Measurements from ENCODE around the gene JADE3.

- TF ChIP-seq CTCF (IDR thresholded peaks at IDR 0.05; ENCODE audit: insufficient read depth, low read length) (no peak), POLR2AphosphoS5 (IDR thresholded peaks at IDR 0.05; ENCODE audit: low read depth) (no peak), GABPA (IDR thresholded peaks at IDR 0.05; ENCODE audit: low read depth) (no peak), REST (IDR thresholded peaks at IDR 0.05; ENCODE audit: insufficient replicate concordance, low read depth) (no peak)
Observed at GRCh38 chrX:46967547-46967946, 55.3 kb downstream of the JADE3 start.
